Measurements from ENCODE around the gene SCN10A.

Gene SCN10A

DNA sequence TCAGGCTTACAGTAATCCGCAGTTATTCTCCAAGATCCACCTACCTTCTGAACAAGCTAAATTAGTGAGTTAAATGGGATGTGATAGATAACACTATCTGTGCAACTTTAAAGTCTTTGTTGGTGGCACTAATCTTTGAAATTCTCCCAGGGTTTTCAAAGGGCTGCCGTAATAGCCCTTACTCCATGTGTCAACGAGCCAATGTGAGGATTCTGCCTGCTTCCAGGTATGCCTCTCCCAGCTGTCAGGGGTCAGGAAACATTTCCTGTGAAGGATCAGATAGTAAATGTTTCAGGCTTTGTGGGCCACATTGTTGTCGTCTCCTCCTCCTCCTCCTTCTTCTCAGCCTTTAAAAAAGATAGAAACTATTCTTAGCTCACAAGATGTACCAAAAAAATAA lies 146.3 kb downstream of the SCN10A start:
- H3K4me3 ChIP-seq (ENCODE audit: low read depth, low read length) = no peak overlapping the region
- no peak for DNase-seq (ENCODE audit: low read depth)
- TF ChIP-seq, protein P1, sequence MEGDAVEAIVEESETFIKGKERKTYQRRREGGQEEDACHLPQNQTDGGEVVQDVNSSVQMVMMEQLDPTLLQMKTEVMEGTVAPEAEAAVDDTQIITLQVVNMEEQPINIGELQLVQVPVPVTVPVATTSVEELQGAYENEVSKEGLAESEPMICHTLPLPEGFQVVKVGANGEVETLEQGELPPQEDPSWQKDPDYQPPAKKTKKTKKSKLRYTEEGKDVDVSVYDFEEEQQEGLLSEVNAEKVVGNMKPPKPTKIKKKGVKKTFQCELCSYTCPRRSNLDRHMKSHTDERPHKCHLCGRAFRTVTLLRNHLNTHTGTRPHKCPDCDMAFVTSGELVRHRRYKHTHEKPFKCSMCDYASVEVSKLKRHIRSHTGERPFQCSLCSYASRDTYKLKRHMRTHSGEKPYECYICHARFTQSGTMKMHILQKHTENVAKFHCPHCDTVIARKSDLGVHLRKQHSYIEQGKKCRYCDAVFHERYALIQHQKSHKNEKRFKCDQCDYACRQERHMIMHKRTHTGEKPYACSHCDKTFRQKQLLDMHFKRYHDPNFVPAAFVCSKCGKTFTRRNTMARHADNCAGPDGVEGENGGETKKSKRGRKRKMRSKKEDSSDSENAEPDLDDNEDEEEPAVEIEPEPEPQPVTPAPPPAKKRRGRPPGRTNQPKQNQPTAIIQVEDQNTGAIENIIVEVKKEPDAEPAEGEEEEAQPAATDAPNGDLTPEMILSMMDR (IDR thresholded peaks at IDR 0.05; ENCODE audit: insufficient read depth, low read depth, low read length, missing control alignments) = no peak

DNA sequence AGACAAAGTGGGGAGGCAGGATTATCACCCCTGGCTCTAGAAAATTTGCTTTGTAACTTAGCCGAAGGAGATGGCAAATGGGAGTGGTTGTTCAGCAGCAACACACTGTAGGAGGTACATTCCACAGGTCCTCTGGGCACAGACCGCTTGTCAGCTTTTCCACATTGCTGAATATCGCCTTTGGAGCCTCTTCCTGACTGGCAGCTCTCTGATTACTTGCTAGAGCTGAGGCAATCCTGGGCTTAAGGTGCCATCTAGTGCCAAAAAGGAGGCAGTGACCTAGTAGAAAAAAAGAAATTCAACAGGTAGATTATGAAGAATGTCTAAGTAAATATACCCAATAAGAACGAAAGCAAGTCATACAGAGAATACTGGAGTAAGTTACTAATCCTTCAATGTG lies 153.5 kb downstream of the SCN10A start:
- peak; percentile 41 for DNase-seq (ENCODE audit: low read depth)
- TF ChIP-seq, protein P1 (IDR thresholded peaks at IDR 0.05; ENCODE audit: insufficient read depth, low read depth, low read length, missing control alignments) = peak; percentile 18
- no peak overlapping the region for H3K4me3 ChIP-seq (ENCODE audit: low read depth, low read length)

DNA sequence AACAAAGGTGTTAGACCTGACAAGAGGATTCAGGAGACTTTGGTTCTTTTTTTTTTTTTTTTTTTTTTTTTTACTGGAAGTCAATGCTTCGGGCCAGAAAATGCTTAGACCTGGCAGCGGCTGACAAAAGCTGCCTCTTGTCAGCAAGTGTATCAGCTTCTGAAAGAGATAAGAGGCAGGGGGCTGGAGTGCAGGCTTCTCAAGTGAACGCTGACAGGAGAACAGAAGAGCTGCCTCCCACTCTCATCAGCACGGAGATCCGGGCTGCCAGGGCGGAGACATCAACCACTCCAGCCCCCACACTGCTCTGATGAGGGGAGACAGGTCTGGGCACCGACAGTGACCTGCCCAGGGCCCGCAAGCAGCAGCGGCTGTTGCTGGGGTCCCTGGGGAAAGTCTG lies 157.2 kb downstream of the SCN10A start:
- no peak for DNase-seq (ENCODE audit: low read depth)

DNA sequence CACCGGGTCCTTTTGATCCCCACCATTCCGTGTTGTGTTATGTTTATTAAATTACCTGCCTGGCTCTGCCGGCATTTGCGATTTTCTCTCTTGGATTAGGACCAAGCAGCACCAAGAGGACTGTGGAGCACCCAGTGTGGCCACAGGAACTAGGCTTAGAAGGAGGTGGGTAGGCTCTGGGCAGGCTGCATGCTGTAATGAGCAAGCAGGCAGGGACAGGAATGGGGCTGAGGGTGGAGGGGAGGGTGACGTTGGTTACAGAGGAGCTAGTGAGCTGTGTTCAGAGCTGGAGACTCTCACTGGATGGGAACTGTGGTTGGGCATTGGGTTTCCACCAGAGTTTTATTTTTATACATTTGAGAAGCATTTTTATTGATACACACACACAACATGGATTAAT lies 158.6 kb downstream of the SCN10A start:
- no peak for DNase-seq (ENCODE audit: low read depth)
- no peak overlapping the region for H3K4me3 ChIP-seq (ENCODE audit: low read depth, low read length)
- TF ChIP-seq, protein P1 (IDR thresholded peaks at IDR 0.05; ENCODE audit: insufficient read depth, low read depth, low read length, missing control alignments) = no peak

More for the DNA sequence above, 157.2 kb downstream of the SCN10A start:
- no peak overlapping the region for H3K4me3 ChIP-seq (ENCODE audit: low read depth, low read length)
- TF ChIP-seq, protein P1 (IDR thresholded peaks at IDR 0.05; ENCODE audit: insufficient read depth, low read depth, low read length, missing control alignments) = no peak

DNA sequence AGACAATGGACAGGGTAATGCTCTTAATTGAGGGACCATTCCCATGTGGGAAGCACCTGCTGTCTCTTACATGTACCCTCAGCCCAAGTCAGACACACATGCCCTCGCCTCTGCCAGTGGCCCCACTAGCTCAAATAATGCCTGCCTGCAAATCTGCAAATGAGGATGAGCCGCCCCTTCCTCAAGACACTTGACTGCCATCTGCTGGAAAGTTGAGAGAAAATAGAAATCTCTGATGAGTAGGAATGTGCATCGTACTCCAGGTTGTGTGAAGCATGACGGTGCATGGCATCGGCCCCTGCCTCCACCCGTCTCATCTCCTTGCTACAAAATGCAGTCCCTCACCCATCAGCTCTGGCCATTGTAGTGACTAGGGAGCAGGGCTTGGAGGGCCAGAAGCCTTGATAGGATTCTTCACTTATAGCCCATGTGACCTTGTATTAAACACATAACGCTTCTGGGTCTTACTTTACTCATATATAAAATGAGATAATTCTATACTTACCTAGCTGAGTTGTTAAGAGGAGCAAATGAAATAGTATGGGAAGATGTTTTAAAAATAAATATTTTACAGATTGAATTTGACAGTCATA lies 160.2 kb downstream of the SCN10A start:
- no peak overlapping the region for H3K4me3 ChIP-seq (ENCODE audit: low read depth, low read length)
- TF ChIP-seq, protein P1 (IDR thresholded peaks at IDR 0.05; ENCODE audit: insufficient read depth, low read depth, low read length, missing control alignments) = peak; percentile 44
- peak; percentile 48 for DNase-seq (ENCODE audit: low read depth)

DNA sequence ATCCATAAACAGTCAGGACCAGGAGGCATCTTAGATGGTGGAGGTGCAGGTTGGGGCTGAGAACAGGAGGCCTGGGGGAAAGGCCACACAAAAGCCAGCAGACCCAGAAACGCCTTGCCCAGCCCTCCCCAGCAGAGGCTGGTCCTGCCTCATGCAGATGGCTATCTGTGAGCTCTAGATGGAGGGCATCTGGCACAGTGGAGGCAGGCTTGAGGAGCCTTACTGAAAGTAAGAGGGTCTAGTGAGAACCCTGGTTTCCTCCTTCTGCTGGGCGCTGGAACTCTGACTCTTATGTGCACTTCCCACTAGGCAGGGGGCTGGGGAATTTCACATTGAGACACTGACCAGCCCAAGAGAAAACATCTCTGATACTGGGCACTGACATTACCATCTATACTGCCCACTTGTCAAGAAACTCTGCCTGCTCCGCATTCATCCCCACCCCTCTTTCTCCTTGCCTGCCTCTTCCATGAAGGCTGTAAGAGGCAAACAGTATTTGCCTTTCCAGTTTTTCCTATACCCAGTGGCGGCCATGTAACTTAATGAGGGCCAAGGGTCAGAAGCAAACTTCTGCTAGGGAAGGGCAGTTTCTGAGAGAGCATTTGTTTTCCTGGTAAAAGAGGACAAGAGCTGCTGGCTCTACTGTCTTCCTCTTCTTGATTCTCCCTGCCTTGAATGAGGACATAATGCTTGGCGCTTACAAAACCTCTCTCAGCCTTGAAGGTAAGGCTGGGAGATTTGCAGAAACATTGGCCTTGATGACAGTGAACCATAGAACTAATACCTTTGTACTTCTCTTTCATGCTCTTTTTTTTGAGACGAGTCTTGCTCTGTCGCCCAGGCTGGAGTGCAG lies 162.1 kb downstream of the SCN10A start:
- DNase-seq (ENCODE audit: low read depth) = no peak
- TF ChIP-seq, protein P1 (IDR thresholded peaks at IDR 0.05; ENCODE audit: insufficient read depth, low read depth, low read length, missing control alignments) = no peak
- H3K4me3 ChIP-seq (ENCODE audit: low read depth, low read length) = no peak overlapping the region
